Retinal pigment epithelial cell (primary cell): ENCODE measurements around the gene CCNK.

ENCODE experiments used
- DNase-seq: peaks from one replicate; pipeline ENCODE4 v3.0.0-alpha.2; 2010; ENCODE audit warnings: low read depth
- H3K4me3 ChIP-seq: 2 replicates; pipeline ENCODE4 v1.5.1; 2011; ENCODE audit warnings: mild to moderate bottlenecking, low read length, control low read depth, moderate library complexity
- TF ChIP-seq, protein P1 (sequence below): conservative IDR thresholded peaks from 2 replicates; pipeline ENCODE4 v1.5.1; 2011; ENCODE audit warnings: low read depth, low read length, control low read depth, inconsistent platforms

The CCNK gene

DNA sequence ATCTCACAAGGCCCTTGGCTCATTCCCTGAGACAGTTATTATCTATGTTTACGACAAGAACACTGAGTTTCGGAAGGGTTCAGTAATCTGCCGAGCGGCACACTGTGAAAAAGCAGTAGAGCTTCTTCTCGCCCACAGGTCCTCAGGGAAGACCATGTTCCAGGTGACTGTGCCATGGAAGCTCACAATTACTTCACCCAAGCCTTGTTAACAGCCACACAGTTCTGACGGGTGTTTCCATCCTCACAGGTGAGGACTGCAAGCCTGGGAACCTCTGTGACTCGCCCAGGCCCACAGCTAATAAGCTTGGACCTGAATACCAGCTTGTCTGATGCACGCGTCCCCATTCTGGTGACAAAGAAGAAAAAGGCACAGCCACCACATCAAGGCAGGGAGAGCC is 15.9 kb upstream of the CCNK start:
- TF ChIP-seq, protein P1, sequence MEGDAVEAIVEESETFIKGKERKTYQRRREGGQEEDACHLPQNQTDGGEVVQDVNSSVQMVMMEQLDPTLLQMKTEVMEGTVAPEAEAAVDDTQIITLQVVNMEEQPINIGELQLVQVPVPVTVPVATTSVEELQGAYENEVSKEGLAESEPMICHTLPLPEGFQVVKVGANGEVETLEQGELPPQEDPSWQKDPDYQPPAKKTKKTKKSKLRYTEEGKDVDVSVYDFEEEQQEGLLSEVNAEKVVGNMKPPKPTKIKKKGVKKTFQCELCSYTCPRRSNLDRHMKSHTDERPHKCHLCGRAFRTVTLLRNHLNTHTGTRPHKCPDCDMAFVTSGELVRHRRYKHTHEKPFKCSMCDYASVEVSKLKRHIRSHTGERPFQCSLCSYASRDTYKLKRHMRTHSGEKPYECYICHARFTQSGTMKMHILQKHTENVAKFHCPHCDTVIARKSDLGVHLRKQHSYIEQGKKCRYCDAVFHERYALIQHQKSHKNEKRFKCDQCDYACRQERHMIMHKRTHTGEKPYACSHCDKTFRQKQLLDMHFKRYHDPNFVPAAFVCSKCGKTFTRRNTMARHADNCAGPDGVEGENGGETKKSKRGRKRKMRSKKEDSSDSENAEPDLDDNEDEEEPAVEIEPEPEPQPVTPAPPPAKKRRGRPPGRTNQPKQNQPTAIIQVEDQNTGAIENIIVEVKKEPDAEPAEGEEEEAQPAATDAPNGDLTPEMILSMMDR, result no peak
- no peak overlapping the region for H3K4me3 ChIP-seq
- no peak for DNase-seq

GRCh38 chr14:99466758-99467157 is 14.5 kb upstream of the CCNK start:
- H3K4me3 ChIP-seq, result no peak overlapping the region
- TF ChIP-seq, protein P1, result no peak
- no peak for DNase-seq

- H3K4me3 ChIP-seq, result no peak overlapping the region
- TF ChIP-seq, protein P1, result no peak
- DNase-seq, result no peak
Measured at GRCh38 chr14:99467336-99468078, 13.7 kb upstream of the CCNK start.

DNA sequence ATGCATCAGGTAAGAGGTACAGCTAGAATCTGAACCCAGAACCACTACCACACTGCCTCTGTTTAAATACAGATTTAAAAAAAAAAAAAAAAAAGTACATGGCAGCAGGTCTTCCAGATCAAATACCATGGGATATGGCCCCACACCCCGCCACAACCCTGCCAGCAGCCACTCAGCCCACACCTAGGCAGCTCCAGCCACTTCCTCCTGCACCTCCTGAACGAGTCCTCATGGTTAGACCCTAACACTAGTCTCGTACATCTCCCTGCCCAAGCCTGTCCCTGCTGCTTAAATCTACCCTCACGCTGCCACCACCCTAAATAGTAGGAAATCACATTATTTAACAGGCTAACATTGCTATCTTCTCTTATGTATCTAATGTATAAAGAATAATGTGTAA is 13.1 kb upstream of the CCNK start:
- DNase-seq, result no peak
- H3K4me3 ChIP-seq, result no peak overlapping the region
- TF ChIP-seq, protein P1, result no peak

GRCh38 chr14:99468836-99469592 is 12.2 kb upstream of the CCNK start:
- DNase-seq, result no peak

DNA sequence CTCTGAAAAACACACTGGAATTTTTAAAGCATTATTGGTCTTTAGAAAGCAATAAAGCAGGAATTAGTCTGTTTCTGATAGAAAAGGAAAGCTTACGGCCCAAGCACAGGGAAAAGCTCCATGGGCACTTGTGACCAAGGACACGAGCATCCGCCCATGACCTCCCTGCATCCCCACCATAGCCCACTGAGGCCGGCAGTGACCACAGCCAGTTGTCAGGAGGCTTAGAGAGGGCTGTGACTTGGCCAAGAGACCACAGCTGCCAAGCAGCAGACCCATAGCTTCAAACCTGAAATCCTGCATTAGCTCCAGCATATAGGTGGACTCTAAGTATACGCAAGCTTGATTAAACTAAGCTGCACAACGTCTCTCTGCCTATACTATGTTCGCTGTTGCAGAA is 9.5 kb upstream of the CCNK start:
- TF ChIP-seq, protein P1, result no peak
- H3K4me3 ChIP-seq, result no peak overlapping the region
- DNase-seq, result no peak

More at GRCh38 chr14:99468836-99469592, 12.2 kb upstream of the CCNK start:
- no peak overlapping the region for H3K4me3 ChIP-seq
- TF ChIP-seq, protein P1, result no peak
